Peyer's patch (tissue), 4 donors: ENCODE data around the gene IFNA1.

ENCODE experiments used
- POLR2A ChIP-seq, 2 donors: fragments of 450-650 bp; IDR thresholded peaks; one replicate each; pipeline ENCODE4 v1.5.1; 2017; ENCODE audit warnings: antibody characterized with exemption in 2 of 2, mild to moderate bottlenecking in 2 of 2, moderate library complexity in 2 of 2
- TF ChIP-seq, protein P1 (sequence below), 6 experiments: fragments of 450-650 bp in 4 of 6; fragments of 200-600 bp in 2 of 6; sonication (generic) in 1 of 6; IDR thresholded peaks; one replicate each; pipeline ENCODE4 v1.5.1; 2017 to 2019; ENCODE audit warnings: antibody characterized with exemption in 6 of 6, mild to moderate bottlenecking in 3 of 6, moderate library complexity in 1 of 6

DNA sequence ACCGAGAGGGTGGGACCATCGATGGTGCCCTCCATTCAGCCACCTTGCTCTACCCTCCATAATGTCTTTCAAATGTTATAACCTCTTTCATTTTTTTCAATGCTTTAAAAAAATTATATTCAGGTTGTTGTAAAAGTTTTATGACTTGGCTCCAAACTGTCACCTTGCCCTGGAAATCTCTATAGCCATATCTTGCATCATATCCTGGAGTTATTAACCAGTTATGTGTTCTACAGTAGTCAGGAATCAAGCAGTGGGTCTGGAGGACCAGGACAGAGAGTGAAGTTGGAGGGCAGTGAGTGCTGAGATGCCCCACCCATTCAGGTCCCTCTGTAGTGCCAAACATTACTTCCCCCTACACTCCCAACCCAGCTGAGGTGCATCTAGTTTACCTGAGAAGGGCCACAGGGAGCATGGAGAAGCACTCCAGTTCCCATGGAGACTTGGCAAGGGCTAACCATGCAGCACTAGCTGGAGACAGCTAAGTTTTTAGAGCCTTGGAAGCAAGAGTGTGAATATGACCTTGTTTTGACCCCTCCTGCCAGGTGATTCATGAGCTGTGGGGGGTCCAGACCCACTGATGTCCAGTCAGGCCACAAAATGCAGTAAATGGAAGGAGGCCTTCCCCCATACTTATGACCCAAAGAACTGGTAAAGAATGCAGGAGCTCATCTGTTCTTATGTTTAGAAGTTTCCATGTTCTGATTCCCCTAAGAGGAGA is 25.9 kb upstream of the IFNA1 start:
- TF ChIP-seq, protein P1, sequence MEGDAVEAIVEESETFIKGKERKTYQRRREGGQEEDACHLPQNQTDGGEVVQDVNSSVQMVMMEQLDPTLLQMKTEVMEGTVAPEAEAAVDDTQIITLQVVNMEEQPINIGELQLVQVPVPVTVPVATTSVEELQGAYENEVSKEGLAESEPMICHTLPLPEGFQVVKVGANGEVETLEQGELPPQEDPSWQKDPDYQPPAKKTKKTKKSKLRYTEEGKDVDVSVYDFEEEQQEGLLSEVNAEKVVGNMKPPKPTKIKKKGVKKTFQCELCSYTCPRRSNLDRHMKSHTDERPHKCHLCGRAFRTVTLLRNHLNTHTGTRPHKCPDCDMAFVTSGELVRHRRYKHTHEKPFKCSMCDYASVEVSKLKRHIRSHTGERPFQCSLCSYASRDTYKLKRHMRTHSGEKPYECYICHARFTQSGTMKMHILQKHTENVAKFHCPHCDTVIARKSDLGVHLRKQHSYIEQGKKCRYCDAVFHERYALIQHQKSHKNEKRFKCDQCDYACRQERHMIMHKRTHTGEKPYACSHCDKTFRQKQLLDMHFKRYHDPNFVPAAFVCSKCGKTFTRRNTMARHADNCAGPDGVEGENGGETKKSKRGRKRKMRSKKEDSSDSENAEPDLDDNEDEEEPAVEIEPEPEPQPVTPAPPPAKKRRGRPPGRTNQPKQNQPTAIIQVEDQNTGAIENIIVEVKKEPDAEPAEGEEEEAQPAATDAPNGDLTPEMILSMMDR (IDR thresholded peaks at IDR 0.05) = no peak
- TF ChIP-seq POLR2A (IDR thresholded peaks at IDR 0.05) = no peak
